Activated CD8-positive, alpha-beta memory T cell treated with anti-CD3 and anti-CD28 coated beads for 48 hours (primary cell): Measurements from ENCODE around the gene NANOS3.

Source experiments
- DNase-seq, 3 experiments: peaks; one replicate each; pipeline ENCODE4 v3.0.0-alpha.2; 2020; ENCODE audit warnings: low read depth in 2 of 3, low spot score in 2 of 3

The NANOS3 gene

DNA sequence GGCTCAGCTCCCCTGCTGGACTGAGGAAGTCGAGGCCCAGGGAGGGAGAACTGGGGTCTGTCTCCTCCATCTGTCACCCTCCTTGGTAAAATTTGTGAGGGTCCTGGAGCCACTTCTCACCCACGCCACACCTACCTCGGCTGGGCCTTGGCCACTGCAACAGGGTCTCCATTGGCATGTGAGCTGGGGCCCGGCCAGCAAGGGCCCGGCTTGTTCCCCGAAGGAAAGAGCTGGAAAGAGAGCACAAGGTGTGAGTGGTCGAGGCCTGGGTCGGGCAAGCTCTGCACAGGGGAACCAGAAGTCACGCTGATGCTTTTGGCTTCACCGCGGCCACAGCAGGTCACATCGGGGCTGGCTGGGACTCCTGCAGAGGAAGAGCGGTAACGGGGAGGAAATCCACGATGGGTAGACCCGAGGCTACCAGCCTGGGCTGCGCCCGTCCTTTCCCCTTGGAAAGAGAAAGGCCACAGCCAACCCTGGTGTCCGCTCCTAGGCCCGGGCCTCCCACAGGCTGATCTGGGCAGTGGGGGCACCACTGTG, 9.0 kb downstream of the NANOS3 start:
- DNase-seq: no peak

DNA sequence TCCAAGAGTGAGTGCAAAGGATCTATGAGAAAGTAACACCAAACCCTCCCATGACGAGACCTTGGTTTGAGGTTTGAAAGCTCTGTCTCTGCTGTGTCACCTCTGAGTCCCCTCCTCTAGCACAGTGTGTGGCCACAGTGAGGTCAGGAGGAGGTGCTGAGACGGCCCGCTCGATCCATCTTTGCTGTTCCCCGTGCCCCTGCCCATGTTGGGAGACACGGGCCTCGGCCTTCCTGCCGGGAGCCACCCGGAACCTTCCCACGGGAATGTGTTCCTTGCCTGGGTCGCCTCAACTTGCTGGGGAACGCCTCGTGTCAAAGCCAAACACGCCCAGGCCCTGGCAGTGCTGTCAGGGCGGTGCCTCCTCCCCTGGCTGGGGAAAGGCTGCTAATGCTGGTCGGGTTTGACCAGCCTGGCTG, 10.1 kb downstream of the NANOS3 start:
- DNase-seq: no peak

DNA sequence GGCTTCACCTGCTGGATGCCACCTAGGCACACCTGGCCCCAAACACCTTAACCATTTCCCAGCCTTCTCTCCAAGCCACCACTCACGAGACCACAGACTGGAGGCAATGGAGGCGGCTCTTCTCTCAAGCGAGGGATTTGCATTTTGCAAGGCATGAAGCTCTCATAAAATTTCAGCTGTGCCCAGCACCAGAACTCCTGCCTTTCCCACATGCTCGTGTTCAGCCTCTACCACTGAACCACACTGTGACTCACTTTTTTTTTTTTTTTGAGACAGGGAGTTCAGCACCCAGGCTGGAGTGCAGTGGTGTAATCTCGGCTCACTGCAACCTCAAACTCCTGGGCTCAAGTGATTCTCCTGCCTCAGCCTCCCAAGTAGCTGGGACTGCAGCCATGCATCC, 10.6 kb downstream of the NANOS3 start:
- DNase-seq: no peak

DNA sequence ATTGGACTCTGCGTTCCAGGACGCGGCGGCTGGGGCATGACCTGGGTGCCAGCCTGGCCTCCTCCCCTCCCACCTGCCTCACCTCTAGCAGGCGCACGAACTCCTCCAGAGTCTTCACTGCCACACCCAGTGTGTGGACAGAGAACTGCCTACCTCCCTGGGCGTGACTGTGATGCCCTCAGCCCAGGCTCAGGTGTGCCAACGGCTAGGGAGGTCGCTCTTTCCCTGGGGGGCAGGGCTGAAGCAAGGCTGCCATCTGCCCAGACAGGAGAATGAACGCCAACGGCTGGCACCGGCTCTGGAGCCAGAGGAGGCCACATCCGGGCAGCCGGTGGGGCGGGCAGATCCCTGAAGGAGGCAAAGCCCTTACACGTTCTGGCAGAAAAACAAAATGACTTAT, 11.3 kb downstream of the NANOS3 start:
- DNase-seq: no peak

DNA sequence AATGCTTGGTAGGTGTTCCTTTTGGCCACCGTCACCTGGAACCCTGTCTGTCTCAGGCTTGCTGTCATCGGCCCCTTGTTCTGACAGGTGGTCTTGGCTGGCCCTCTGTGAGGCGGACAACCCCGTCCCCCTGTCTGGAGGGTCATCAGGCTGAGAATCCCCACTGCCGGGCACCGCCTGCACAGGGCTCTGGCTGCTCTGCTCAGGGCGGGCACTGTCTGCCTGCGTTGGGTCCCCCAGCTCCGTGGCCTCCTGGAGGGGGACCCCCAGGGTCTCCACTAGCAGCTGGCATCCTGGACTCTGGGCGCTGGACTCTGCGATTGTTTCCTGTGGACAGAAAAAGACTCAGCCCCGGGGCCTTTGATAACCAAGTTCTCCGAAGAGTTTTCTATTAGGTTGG, 13.2 kb downstream of the NANOS3 start:
- DNase-seq: no peak

DNA sequence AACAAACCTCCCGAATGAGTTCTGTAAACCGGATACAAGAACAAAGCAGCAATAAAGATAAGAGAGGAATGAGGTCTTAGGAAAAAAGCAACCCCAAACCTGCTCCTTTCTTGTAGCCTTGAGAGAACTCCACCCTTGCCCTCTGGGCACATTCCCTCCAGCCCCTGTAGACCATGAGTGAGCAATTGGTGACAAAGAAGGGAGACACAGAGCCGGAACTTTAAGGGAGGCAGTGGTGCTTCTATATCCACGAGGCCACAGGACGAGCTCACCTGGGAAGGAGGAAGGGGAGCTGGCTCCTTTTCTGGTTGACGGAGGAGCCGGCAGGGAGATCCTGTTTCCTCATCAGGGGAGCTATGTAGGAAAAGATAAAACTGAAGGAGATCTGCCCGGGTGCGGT, 15.9 kb downstream of the NANOS3 start:
- DNase-seq: no peak

DNA sequence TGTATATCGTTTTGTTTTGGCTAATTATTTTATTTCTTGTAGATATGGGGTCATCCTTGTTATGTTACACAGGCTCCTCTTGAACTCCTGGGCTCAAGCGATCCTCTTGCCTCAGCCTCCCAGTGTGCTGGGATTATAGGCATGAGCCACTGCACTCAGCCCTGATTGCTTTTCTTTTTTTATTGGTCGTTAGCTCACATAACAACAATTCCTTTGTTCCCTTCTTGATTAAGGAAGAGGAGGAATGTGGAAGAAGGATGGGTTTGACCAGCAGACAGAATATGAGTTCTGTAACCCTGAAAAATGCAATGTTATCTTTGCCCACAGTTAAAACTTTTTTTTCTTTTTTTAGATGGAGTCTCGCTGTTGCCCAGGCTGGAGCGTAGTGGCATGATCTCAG, 17.6 kb downstream of the NANOS3 start:
- DNase-seq: no peak

DNA sequence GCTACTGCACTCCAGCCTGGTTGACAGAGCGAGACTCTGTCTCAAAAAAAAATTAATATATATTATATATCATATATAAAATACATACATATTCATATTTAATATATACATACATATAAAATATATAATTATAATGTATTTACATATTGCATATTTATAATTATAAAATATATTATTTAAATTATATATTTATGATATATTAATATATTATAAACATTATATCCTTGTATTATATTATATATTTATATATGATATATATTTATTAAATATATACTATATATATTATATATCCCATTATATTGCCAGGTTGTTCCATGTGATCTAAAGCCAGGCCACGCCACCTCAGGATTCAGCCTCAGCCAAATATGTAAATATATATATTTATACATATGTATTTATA, 19.3 kb downstream of the NANOS3 start:
- no peak for DNase-seq

DNA sequence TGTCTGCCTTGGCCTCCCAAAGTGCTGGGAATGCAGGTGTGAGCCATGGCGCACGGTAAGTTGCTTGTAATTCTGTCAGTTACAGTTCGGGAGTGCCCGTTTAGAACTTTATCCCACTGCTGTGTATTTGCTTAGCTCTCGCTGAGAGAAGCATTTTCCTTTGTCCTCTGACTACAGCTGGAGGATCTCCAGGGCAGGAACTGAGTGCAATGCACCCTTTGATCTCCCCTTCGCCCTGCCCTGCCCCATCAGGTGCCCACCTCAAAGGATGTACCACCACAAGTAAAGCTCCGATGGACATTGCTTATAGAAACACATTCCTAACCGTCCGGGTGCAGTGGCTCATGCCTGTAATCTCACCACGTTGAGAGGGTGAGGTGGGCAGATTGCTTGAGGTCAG, 22.5 kb downstream of the NANOS3 start:
- DNase-seq: no peak

DNA sequence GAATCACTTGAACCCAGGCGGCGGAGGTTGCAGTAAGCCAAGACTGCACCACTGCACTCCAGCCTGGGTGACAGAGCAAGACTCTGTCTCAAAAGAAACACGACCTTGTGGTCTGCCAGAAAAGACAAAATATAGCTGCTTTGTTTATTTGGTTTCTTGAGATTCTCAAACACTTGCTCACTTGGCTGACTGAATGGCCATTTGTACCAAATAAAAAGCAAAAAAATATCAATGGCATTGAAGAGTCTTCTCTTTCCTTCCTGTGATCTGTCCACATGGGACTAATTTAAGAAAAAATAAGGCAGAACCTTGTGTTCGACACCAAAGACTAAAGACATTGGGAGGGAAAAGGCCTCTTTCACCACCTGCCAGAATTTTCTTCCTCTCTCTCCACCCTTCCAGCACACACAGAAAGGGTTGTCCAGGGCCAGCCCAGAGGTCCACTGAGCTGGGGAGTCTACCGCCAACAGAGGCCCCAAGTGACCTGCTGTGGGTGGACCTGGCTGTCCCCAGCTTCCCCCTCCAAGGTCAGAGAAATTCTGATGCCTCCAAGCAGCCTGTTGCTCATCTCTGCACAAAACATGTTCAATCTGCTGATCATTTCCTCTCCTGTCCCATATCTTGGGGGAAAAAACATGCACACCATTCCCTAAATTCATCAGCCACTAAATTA, 23.1 kb downstream of the NANOS3 start:
- DNase-seq: no peak

DNA sequence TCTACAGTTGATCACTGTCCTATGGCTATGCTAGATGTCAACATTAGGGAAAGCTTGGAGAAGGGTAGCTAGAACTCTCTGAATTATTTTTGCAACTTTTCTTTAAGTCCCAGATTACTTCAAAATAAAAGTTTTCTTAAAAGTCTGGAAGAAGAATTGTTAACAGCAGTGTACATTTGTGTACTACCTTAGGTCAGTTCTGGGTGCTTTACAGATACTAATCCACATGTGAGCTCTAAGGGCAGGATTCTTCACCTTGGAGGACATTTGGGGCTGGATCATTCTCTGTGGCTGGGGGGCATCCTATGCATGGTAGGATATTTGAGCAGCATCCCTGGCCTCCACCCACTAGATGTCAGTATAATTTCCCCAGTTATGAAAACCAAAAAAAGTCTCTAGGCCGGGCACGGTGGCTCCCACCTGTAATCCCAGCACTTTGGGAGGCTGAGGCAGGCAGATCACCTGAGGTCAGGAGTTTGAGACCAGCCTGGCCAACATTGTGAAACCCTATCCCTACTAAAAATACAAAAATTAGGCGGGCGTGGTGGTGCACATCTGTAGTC, 26.1 kb downstream of the NANOS3 start:
- DNase-seq: no peak

DNA sequence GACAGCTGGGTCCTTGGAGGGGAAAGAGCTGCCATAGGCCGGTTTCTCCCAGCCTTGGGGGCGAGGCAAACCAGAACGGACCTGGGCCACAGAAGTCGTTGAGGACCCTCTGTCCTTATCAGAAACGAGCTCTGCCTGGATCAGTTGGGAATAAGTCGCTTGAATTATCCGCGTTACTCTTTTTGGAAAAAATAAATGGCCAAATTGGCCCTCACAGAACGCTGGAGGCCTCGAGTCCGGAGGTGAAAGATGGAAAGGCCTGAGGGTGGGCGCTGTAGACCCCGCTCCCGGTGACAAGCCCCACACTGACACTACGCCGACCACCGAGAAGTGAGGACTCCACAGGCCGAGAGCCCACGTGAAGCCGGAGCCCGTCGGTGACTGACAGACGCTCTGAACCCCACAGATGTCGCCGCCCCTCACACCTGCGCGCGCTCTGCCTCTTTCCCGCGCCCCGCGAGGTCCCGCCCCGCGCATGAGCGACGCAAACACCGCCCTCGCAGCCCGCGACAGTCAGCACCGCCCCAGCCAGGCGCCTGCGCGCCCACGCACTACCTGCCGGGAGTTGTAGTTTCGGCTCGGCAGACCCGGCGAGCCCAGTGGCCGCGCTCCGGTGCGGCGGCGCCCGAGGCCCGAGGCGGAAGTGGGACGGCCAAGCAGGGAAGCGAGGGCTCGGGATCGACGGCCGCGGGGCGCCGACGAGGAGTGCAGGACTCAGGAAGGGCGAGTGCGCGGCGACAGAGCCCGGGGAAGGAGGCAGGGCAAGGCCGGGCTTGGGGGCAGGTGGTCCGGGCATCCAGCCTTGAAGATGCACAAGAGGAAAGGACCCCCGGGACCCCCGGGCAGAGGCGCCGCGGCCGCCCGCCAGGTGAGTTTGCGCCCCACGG, 28.9 kb downstream of the NANOS3 start, which contains the start of the genes BRME1 and CC2D1A:
Gene BRME1 (minus strand): TSS at position 484 of the 887 bp plus-strand sequence. CDS start 1,225 bp downstream, outside the sequence.
Gene CC2D1A (plus strand): TSS at position 568 of the 887 bp plus-strand sequence. CDS start 241 bp downstream, at position 809.
- DNase-seq: peak; percentile 87 to 91 (median 91)

DNA sequence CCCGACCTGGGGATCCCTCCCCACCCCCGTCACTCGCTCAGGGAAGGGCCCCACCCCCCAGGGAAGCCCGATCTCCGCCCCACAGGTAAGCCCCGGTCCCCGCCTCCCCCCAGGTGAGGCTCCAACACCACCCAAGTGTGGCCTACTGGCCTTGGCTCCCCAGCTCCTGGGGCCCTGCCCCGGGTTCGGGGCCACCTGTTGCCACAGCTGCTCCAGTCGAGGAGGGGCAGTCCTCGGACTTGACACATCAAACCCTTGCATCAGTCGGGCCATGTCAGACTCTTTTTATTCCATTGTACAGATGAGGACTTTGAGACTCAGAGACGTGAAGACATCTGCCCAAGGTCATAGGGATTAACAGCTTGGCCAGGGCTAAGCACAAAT, 29.6 kb downstream of the NANOS3 start:
- DNase-seq: peak in 1 of 3 experiments; percentile 25

DNA sequence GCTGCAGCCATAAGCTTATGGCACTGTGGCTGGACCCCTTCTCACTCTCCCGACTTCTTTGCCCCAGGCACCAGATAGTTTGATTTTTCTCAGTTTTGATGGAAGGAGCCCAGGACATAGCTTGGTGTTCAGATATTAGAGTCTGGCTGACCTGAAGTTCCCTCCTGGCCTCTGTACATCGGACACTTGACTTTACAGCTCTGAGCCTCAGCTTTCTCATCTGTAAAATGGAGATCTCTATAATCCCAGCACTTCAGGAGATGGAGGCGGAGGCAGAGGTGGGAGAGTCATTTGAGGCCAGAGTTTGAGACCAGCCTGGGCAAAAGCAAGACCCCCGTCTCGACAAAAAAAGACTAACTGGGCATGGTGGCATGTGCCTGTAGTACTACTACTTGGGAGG, 30.0 kb downstream of the NANOS3 start:
- no peak for DNase-seq

DNA sequence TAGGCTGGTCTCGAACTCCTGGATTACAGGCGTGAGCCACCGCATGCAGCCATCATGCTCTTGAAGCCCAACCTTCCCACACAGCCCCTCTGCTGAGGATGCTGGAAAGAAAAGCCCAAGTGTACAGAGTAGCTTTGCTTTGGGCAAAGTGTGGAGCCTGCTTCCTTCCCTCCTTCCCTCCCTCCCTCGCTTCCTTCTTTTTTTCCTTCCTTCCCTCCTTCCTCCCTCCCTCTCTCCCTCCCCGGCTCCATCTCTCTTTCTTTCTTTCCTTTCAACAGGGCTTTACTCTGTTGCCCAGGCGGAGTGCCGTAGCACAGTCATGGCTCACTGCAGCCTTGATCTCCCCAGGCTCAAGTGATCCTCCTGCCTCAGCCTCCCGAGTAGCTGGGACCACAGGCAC, 31.7 kb downstream of the NANOS3 start:
- no peak for DNase-seq

DNA sequence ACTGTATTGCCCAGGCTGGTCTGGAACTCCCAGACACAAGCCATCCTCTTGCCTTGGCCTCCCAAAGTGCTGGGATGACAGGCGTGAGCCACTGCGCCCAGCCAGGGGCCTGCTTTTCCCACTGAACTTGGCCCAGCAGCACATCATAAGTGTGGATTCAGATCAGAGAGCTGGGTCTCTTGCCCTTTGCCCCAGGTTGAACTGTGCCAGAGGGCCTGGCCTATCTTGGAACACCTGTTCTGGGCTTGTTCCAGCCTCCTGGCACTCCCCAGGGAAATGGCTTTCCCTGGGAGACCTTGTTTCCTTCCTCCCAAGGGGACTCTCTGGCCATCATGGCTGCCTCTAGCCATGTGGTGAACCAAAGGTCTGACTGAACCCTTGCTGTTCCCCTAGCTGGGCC, 32.5 kb downstream of the NANOS3 start:
- no peak for DNase-seq

DNA sequence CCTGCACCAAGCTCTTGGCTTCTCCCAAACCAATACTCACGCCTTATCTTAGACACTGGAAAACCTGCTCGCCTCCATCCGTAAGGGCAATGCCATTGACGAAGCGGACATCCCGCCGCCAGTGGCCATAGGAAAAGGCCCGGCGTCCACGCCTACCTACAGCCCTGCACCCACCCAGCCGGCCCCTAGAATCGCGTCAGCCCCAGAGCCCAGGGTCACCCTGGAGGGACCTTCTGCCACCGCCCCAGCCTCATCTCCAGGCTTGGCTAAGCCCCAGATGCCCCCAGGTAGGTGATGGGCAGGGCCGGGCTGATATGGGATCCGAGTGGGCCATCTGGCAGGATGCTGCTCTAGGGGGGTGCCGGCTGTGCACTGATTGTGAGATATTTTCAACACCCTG, 36.4 kb downstream of the NANOS3 start:
- DNase-seq: no peak

DNA sequence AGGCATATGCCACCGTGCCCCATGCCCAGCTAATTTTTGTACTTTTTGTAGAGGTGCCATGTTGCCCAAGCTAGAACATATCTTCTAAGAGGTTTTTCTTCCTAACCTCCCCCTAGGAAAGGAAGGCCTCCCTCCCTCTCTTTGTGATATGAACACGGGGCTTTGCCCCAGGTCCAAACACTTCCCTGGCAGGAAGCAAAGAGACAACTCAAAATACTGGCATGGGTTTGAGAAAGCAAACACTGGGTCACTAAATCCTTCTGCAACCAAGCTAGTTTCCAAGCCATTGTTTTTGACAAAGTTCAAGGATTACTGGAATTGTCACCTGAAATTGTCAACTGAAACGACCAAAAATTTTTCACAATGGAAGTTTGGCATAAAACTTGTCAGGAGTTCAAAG, 37.8 kb downstream of the NANOS3 start:
- no peak for DNase-seq

DNA sequence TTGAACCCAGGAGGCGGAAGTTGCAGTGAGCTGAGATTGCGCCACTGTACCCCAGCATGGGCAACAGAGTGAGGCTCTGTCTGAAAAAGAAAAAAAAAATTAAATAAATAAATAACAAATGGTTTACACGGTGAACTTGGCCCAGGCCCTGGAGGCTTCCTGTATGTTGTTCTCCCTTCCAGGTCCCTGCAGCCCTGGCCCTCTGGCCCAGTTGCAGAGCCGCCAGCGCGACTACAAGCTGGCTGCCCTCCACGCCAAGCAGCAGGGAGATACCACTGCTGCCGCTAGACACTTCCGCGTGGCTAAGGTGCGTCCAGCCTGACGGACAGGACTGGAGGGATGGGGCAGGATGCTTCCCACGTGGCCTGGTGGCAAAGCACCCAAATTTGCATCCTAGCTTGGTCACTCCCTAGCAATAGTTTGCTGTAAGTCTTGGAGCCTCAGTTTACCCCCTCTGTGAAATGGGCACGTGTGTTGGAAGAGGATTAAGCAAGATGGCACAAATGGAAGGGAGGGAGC, 41.0 kb downstream of the NANOS3 start:
- DNase-seq: no peak

DNA sequence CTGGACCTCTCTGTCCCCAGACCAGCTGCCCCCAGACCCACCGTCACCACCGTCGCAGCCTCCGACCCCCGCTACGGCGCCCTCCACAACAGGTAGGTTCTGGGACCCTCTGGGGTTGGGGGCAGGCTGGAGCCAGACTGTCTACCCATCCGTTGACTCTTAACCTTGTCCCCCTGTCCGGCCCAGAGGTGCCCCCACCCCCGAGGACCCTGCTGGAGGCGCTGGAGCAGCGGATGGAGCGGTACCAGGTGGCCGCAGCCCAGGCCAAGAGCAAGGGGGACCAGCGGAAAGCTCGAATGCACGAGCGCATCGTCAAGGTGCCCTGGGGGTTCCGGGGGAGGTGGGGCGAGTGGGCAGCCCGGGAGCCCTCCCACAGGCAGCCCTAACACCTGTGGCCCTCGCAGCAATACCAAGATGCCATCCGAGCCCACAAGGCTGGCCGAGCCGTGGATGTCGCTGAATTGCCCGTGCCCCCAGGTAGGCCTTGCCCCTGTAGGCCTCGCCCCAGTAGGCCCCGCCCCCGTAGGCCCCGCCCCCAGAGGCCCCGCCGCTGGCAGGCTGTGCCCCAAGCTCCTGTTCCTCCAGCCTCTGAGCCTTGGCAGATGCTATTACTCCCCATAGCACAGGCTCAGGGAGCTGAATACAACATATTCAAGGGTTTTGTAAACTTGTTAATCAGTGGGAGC, 41.9 kb downstream of the NANOS3 start:
- no peak for DNase-seq

DNA sequence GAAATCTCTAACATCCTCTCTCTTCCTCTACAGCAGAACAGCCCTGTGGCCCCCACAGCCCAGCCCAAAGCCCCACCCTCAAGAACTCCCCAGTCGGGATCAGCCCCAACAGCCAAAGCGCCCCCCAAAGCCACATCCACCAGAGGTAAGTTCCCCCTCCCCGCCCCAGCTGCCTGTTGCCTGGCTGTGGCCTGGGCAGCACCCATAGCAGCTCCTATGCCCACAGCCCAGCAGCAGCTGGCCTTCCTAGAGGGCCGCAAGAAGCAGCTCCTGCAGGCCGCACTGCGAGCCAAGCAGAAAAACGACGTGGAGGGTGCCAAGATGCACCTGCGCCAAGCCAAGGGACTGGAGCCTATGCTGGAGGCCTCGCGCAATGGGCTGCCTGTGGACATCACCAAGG, 43.6 kb downstream of the NANOS3 start:
- no peak for DNase-seq
